Upper lobe of left lung (tissue), 4 donors: ENCODE data around the gene LHX3.

ENCODE experiments used
- CTCF ChIP-seq, 6 experiments: fragments of 450-650 bp in 4 of 6; fragments of 200-600 bp in 2 of 6; sonication (generic) in 2 of 6; IDR thresholded peaks; one replicate each; pipeline ENCODE4 v1.5.1; 2016 to 2019; ENCODE audit warnings: antibody characterized with exemption in 6 of 6
- POLR2A ChIP-seq, 4 donors: fragments of 450-650 bp; IDR thresholded peaks; one replicate each; pipeline ENCODE4 v1.5.1; 2016 to 2017; ENCODE audit warnings: antibody characterized with exemption in 4 of 4, mild to moderate bottlenecking in 2 of 4
- POLR2AphosphoS5 ChIP-seq, 2 donors: sonication (generic); formaldehyde crosslinking; IDR thresholded peaks; one replicate each; pipeline ENCODE4 v1.5.1; 2017; ENCODE audit warnings: antibody characterized with exemption in 2 of 2

GRCh38 chr9:136252281-136252680 lies 47.4 kb upstream of the LHX3 start:
- TF ChIP-seq POLR2AphosphoS5 (IDR thresholded peaks at IDR 0.05): no peak
- TF ChIP-seq CTCF (IDR thresholded peaks at IDR 0.05): no peak
- no peak for TF ChIP-seq POLR2A (IDR thresholded peaks at IDR 0.05)
